NCI-H146 treated with DMSO at 0.1 percent for 48 hours (cell line): ENCODE data around the gene EPN2.

Source experiments
- DNase-seq: peaks from one replicate; lab custom pipeline; 2025; ENCODE audit not compliant: unreplicated experiment; lab: John Stamatoyannopoulos, UW

Gene EPN2

DNA sequence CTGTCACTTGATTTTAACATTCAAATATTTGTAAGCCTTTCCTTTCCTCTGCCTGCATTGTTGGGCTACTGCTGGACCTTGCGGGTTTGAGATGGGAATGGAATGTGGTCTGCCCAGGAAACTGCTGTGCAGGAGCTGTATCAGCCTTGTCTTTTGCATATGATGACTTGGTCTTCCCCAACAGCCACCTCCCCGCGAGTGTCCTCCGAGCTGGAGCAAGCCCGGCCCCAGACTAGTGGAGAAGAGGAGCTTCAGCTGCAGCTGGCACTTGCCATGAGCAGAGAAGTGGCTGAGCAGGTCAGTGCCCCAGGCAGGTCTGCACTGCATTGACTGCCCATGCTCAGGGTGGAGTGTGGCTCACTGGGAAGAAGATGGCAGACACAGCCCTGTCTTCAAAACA is 72.5 kb downstream of the EPN2 start:
- DNase-seq, result no peak

DNA sequence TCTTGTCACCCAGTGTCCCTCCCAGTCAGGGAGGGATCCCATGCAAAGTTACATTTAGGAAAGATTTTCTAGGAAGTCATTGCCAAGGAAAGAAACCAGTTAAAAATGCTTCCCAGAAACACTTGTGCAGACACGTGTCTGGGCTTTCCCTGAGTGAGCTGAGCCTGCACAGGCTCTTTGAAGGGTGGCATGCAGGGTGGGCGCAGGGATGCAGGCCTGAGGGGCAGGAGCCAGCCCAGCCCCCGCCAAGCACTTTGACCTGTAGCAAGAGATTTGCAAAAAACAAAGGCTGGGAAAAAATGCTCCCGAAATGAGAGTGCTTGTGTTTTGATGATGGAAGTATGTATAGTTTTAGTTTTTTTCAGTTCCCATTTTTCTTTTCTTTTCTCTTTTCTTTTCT is 73.0 kb downstream of the EPN2 start:
- no peak for DNase-seq

DNA sequence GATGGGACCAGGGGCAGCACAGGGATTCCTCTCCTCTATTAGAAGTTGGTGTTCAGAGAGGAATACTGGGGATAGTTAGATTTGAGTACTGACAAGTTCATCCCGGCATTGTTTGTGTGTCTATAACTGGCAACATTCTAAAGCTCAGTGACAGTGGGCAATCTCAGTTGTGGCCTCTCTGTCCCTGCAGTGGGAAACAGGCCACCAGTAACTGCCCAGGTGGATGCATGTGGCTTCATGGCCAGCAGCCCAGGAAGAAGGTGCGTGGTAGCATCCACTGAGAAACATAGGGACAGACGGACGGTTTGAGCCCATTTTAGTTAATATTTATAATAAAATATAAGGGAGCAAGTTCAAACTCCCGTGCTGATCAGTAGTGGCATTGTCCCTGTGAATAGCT is 73.8 kb downstream of the EPN2 start:
- no peak for DNase-seq

DNA sequence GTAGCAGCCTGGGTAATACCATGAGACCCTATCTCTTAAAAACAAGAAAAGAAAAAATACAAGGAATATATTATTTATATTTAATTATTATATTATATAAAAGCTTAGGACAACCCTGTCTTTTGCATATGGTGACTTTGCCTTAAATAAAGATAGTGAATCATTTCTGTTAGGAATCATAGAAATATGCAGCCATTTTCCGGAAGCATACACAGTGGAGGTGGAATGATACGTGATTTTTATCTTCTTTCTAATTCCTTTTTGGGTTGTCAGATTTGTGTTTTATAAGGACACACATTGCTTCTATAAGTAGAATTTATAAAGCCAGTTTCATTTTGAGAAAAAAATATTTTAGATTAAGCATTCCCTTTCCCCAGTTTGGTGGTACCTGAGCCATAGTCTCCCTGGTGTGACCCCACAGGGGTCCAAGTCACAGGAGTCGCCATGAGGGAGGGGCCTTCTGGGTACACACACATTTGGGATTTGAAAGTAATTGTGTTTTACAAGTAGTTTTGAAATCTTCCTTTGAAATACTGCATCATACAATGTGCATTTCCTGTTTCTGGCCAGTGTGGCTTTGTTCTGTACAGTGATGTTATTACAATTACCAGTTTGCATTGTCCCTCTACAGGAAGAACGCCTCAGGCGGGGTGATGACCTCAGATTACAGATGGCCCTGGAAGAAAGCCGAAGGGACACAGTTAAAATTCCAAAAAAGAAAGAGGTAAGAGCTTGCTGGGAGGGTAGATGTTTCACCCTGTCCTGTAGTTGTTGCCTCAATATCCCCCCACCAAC is 74.5 kb downstream of the EPN2 start:
- peak; percentile 12 for DNase-seq

DNA sequence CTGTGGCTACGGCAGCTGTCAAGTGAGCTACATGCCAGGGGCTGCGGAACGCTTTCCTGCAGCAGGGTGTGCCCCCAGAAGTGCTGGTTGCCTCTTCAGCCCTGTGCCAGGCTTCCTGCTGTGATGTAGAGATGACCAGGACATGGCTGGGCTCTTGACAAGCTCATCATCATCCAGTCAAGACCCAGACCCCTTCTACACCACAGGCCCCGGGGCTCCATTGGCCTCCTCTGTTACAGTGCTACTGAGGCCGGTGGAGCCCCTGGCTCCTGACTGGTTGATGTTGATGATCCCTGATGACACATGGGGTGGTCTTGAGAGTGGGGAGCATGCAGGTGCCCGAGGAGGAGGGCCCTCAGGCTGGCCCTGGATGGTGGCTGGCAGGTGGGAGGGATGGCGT is 75.2 kb downstream of the EPN2 start:
- DNase-seq, result no peak

DNA sequence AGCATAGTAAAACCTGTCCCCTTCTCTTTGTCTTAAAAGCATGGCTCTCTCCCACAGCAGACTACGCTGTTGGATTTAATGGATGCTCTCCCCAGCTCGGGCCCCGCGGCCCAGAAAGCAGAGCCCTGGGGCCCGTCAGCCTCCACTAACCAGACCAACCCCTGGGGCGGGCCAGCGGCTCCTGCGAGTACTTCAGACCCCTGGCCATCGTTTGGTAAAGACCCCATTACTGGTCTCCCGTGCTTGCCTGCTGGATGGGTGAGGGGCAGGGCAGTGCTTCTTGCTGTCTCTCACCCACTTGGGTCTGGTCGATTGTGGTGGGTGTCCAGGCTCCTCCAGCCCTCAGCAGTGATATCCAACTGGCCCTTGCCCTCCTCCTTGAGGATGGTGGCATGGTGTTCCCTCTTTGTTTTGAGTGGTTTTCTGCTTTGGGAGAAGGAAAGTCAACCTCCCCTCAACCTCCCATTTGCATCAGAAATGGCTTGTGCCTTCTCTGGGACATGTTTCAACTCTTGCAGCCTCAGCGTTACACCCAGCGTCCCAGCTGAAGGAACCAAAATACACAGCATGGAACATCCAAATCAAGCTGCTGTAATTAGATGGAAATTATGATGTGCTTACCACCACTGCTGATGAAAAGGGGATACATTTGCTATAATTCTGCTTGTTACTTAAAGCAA is 76.0 kb downstream of the EPN2 start:
- DNase-seq, result no peak

DNA sequence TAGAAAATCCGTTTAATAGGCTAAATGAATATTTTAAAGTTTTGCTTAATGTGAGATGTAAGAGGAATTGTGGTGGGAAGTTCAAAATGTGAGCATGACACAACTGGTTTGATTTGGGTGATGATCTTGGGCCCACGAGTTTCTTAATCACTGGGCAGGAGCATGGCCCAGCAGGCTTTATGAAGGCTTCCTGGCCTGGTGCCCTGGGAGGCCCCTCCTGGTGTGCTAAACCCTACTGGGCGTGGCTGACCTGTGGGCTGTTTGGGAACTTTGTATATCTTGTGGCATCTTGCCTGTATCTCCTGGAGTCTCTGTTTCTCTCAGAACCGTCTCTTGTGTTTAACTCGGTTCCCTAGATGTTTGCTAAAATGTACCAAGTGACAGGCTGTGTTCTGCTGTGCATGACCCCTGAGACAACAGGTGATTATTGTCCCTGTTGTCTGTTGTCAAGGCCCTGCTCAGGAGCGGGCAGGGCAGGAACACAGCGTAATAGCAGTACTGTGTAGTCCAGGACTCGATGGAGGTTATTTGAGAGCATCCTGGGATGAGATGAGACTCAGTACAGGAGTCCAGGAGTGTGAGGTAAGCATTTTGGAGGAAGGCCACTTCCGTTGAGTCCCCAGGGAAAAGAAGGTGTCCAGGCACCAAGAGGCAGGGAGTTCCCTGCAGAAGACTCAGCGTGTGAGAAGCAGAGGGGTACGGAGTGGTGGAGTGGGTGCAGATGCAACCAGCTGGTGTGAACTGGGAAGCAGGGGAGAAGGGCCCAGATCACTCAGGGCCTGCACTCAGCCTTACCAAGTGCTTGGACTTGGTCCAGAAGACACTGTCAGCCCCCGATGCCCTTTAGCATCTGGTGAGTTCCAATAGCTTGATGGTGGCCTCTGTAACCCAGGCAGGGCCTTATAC is 76.8 kb downstream of the EPN2 start:
- DNase-seq, result no peak

DNA sequence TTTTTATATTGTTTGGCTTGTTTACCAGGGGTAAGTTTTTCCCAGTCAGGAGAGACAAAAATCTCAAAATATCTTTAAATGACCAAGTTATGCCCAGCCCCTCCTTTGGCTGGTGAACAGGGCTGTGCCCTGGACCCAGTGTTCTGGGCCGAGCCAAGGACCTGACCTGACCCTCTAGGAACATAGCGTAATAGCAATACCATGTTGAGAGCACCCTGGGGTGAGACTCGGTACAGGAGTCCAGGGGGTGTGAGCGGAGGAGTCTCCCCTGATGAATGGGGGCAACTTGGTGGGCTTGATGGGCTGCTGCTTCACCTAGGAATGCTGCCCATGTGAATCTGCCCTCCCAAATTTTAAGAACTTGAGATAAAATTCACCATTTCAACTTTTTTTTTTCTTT is 77.9 kb downstream of the EPN2 start:
- DNase-seq, result no peak

DNA sequence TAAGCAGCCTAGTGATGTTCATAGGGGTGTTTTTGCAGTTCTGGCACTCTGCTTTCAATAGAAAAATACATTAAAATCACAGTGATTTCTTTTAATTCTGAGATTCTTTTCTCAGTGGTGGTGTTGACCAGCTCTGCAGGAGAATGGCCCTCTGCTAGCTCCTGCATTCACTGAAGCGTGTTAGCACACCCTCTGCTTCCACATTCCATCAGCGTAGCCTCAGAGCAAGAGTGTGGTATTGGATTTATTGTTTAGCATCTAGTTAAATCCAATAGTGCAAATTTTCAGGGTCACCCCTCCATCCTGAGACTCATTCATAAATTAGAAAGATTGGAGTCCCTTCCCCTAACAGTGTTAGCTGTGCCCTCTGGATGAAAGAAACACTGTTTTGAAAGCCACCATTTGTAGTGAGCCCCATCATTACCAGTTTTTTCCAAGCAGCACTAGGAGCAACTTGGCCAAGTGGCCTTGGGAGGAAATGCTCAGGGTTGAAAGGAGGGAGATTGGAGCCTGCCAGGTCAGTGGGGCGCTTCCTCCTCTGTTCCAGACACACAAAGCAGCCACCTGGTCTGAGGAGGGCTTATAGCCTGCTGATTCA is 79.7 kb downstream of the EPN2 start:
- no peak for DNase-seq

DNA sequence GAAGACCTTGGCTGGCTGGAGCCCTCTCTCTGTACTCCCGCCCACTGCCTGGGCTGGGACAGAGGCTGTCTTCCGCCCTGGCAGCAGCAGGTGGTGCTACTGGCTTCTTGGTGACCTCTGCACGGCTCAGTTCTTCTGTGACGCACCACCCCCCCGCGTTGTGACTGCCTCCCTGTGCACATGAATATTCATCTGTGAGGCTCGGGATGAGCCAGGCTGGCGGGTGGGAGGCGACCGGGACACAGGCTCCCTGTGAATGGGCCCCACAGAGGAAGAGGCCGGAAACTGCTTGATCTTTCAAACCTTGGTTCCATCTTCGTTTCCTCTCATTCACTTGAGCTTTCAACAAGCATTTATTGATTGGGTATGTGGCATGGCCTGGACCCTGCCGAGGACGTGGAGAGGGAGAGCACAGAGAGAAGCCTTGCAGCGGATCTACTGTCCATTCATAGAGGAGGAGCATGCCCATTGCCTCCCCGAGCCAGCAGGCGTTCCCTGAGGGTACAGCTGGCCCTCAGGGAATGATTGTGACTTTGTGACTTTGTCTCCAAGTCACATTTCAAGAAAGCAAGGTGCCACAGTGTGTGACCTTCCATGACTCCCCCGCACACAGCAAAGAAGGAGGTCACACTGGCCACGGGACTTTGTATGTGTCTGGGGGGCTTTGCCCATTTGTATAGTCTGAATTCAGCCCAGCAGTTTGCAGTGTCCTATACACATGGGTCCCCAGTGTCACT is 80.4 kb downstream of the EPN2 start:
- DNase-seq, result peak; percentile 63

DNA sequence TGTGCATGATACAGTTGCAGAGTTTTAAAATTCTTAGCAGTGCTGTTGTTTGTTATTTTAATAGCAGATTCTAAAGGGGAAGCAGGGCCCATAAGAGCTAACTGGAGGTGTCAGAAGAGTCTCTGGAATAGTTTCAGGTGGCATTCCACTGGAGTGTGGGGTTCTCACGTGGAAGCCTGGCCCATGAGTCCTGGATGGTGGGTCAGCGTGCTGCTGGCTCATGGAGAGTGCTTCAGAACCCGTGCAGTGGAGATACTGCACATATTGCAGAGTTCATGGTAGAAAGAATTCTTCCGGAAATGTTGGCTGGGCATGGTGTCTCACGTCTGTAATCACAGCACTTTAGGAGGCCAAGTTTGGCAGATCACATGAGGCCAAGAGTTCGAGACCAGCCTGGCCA is 81.4 kb downstream of the EPN2 start:
- DNase-seq, result no peak

DNA sequence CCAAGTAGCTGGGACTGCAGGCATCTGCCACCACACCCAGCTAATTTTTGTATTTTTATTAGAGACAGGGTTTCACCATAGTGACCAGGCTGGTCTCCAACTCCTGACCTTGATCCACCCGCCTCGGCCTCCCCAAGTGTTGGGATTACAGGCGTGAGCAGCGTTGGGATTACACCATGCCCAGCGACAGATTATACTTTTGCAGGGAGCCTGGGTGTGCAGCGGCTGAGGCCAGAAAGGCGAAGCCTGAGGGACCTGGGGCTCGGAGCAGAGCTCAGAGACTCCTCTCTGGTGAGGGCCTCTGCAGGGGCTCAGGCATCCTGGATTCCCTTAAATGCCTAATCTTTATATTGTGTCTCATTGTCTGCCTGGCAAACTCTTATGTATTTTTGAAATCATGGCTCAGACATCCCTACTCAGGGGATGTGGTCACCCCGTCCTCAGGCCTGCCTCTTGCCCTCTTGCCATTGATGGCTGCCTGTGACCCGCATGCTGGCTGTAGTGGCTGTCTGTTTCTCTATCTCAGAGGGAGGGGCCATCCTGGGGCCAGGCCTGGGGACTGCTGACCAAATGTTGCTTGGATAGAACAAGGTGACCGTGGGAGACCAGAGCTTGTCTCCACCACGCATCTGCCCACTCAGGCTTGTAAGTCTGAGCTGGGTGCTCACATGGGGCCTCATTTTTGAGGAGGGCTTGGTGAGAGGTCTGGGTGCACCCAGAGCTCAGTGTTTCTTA is 82.8 kb downstream of the EPN2 start:
- no peak for DNase-seq

DNA sequence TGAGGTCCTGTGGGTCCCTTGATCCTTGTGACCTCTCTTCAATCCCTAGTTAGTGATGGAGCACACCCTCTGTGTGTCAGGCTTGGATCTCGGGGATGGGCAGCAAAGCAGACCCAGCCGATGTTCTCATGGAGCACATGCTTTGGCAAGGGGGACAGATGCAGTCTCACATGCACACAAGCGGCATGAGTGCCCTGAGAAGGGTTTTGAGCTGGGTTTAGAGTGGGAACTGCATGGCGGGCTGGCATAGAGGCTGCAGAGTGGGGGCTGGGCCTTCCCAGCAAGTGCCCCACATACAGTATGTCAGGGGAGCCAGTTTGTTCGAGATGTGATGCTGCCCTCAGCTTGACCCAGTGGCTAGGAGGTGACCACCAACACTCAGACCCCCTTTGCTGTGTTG is 83.7 kb downstream of the EPN2 start:
- DNase-seq, result no peak

DNA sequence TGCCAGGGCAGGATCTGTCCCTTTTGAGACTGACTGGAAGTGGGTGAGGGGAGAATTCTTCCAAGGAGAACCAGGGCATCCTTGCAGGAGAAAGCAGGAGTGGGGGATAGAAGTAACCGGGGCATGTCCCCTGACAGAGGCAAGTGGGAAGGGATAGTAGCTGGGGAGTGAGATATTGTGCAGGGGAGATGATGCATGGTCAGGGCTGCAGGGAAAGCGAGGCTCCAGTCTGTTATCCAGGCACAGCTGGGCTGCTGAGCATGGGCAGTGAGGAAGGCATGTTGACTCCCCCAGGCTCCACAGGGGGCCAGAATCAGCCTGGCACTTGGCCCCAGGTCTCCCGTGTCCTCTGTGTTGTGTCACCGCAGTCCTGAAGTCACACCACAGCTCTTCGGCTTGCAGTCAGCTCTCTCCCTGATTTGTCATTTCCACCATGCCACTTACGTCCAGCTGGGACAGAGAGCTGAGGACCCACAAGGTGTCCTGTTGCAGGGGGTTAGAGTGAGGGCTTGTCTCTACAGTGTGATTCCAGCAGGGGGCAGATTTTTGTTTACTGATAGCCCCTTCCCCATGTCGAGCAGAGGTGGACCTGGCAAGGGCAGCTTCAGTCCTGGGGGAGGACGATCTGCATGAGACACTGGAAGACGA is 84.4 kb downstream of the EPN2 start:
- no peak for DNase-seq

DNA sequence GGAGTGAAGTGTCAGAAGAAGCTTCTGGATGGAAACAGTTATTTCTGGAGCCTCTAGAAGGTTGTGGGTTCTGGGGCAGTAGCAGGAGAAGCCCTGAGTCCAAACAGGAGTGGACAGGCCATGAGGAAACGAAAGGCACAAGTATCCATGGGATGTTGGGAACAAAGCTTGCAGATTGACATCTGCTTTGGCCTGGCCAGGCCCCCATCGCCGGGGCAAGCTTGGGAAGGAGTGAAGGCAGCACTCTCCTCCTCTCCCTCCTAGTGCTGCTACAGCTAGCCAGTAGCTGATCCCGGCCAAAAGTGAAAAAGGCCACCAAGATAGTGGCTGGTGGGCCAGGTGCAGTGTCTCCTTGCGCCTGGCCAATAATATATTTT is 85.0 kb downstream of the EPN2 start:
- DNase-seq, result no peak

DNA sequence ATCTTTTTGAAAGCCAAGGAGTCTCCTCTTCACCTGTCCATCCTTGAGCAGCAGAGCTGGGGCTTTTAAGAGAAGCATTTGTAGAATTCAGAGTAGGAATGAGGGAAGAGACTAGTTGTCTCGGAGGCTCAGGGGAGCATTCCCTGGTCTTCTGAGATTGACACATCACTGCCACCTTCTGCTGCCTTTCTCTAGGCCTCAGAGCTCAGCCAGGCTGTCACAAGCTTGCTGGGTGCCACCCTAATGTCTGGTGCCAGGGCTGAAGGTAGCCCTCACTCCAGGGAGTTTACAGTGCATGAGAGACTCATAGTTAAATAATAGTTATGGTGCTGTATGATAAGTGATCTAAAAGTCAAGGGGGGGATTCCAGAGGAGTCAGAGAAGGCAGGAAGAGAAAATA is 85.7 kb downstream of the EPN2 start:
- DNase-seq, result no peak

DNA sequence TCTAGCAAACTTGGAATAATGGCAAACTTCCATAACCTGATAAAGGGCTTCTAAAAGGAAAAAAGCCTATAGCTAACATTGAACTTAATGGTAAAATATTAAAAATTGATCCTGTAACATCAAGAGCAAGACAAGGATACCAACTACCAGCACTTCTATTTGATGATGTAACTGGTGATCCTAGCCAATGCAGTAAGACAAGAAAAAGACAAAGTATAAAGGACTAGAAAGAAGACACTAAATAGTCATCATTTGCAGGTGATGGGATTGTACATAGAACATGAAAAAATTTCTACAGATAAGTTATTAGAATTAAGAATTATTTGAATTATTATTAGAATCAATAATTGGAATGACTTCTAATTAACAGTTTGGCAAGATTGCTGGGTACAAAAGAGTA is 88.4 kb downstream of the EPN2 start:
- no peak for DNase-seq

DNA sequence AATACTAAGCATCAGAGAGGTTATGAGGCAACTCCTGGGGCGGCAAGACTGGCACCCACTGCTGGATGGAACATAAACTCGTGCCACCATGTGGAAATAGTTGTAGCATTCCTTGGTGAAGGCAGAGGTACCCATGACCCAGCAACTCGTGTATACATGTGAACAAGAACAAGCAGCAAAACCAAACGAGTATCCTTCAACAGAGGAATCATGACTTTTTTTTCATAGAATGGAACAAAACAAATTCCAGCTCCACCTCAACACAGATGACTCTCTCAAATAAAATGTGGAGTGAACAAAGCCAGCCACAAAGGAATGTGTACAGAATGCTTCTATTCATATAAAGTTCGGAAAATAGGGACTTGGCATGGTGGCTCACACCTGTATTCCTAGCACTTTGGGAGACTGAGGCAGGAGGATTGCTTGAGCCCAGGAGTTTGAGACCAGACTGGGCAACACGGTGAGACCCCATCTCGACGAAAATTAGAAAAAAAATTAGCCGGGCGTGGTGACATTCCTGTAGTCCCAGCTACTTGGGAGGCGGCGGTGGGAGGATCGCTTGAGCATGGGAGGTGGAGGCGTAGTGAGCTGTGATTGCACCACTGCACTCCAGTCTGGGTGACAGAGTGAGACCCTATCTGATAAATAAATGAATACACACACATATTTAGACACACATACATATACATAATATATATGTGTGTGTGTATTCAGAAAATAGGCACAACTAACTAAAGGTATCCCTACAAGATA is 90.0 kb downstream of the EPN2 start:
- DNase-seq, result no peak
